Activated CD4-positive, alpha-beta T cell treated with anti-CD3 and anti-CD28 coated beads, Interleukin-2, amount 50 U/mL, for 16 hours (primary cell): ENCODE measurements around the gene PARP8.
"Not testable (repeated sequence)": the region's sequence is repeated elsewhere in the genome, so short reads cannot be mapped to it uniquely, and the experiment has no call there.

Experiments used
- DNase-seq: peaks from one replicate; pipeline ENCODE4 v3.0.0-alpha.2; 2020

PARP8 gene, protein sequence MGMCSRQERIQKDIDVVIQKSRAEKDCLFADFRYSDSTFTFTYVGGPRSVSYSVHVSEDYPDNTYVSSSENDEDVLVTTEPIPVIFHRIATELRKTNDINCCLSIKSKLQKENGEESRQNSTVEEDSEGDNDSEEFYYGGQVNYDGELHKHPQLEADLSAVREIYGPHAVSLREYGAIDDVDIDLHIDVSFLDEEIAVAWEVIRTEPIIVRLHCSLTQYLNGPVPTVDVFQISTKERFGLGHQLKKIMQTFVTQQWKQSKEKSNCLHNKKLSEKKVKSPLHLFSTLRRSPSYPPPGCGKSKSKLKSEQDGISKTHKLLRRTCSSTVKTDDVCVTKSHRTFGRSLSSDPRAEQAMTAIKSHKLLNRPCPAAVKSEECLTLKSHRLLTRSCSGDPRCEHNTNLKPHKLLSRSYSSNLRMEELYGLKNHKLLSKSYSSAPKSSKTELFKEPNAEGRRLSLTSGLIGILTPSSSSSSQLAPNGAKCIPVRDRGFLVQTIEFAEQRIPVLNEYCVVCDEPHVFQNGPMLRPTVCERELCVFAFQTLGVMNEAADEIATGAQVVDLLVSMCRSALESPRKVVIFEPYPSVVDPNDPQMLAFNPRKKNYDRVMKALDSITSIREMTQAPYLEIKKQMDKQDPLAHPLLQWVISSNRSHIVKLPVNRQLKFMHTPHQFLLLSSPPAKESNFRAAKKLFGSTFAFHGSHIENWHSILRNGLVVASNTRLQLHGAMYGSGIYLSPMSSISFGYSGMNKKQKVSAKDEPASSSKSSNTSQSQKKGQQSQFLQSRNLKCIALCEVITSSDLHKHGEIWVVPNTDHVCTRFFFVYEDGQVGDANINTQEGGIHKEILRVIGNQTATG

DNA sequence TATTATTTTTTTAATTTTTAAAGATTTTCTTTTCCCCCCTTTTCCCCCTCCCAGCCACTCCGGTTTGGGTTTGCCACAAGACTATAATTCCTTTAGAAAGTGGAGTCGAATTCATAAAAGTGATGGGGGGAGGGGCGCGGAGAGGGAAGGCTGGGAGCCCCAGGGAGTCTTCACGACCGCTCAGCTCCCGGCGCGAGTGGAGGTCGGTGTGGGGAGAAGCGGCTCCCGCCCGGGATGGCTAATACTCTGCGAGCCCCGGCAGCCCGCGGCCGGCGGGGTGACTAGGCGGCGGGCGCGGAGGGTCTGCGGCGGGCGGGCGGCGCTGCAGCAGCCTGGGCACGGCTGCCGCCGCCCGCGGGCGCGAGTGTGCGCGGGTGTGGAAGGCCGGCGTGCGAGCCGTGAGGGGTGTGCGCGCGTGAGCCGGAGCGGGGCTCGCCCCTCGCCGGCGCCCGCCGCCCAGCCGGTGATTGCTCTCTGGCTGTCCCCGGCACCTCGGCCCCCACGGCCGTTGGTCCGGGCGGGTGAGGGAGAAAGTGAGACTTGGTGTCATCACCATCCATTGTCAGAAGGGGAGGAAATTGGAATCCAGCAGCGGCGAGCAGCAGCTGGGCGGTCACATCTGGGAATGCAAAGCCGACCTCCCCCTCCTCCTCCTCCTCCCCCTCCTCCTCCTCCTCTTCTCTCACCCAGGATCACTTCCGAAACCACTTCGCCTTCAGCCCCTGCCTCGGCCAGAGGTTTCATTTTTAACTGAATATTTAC is at the start of gene PARP8:
PARP8 (plus strand) TSS at position 377 of the 762 bp plus-strand sequence. CDS start 459 bp downstream, outside the sequence.
- DNase-seq, result peak; percentile 48

GRCh38 chr5:50623666-50624065 is 42.8 kb upstream of the PARP8 start:
- no peak for DNase-seq

- DNase-seq, result peak; percentile 80
Observed at GRCh38 chr5:50634866-50635265, 31.6 kb upstream of the PARP8 start.

DNA sequence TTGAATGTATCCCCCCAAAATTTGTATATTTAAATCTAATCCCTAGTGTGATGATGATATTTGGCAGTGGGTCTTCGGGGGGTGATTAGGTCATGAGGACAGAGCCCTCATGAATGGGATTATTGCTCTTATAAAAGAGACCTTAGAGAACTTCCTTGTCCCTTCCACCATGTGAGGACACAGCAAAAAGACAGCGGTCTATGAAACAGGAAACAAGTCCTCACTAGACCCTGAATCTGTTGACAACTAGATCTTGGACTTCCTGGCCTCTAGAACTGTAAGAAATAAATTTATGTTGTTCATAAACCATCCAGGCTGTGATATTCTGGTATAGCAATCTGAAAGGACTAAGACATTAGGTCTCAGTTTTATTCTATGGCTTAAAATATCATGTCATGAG is 28.9 kb upstream of the PARP8 start:
- DNase-seq, result not testable (repeated sequence)

GRCh38 chr5:50646591-50646990 is 19.8 kb upstream of the PARP8 start:
- no peak for DNase-seq

GRCh38 chr5:50647726-50648125 is 18.7 kb upstream of the PARP8 start:
- no peak for DNase-seq

GRCh38 chr5:50653946-50654345 is 12.5 kb upstream of the PARP8 start:
- no peak for DNase-seq

DNA sequence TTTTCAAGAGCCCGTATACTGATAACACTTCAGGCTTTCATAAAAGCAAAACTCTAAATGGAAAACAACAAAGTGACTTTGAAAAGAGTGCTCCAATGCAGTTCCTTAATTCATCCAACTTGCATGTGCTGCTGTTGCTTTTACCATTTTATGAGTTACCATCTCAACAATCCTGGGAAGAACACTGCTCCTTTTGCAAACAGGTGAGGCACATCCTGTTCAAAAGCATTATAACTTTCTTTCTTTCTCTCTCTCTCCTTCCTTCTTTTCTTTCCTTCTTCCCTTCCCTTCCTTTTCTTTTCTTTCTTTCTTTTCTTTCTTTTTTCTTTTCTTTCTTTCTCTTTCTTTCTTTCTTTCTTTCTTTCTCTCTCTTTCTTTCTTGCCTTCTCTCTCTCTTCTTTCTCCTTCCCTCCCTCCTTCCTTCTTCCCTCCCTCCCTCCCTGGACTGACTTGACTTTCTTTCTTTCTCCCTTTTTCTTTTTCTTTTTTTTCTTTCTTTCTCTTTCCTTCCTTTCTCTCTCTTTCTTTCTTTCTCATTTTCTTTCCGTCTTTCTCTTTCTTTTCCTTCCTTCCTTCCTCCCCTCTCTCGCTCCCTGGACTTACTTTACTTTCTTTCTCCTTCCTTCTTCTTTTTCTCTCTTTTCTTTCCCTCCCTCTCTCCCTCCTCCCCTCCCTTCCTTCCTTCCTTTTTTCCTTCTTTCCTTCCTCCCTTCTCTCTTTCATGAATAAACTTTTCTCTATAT is 11.2 kb upstream of the PARP8 start:
- DNase-seq, result no peak

DNA sequence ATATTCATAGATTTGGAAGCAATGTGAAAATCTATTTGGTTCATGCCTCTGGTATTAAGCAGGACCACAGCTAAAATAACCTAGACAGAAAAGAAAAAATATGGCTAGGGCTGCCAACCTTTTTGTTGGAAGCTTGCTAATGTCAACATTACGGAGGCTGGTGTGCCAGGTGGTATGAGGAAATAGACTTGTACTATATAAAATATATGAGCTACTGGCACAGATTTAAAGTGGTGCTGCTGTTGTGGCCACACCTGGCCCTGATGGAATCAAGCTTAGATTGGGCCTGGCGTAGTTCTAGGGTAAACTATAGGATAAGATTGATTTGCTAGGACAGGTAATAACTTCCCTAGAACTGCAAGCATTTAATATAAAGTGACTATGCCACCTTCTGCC is 10.6 kb upstream of the PARP8 start:
- no peak for DNase-seq

GRCh38 chr5:50657044-50657443 is 9.4 kb upstream of the PARP8 start:
- no peak for DNase-seq

- DNase-seq, result no peak
Observed at GRCh38 chr5:50658246-50658645, 8.2 kb upstream of the PARP8 start.

- no peak for DNase-seq
Observed at GRCh38 chr5:50663636-50664035, 2.8 kb upstream of the PARP8 start.

GRCh38 chr5:50665091-50665490 is 1.3 kb upstream of the PARP8 start:
- DNase-seq, result no peak

GRCh38 chr5:50665761-50666202 is 655 bp upstream of the PARP8 start:
- peak; percentile 41 for DNase-seq

GRCh38 chr5:50667023-50667652 is 701 bp downstream of the PARP8 start:
- DNase-seq, result no peak

DNA sequence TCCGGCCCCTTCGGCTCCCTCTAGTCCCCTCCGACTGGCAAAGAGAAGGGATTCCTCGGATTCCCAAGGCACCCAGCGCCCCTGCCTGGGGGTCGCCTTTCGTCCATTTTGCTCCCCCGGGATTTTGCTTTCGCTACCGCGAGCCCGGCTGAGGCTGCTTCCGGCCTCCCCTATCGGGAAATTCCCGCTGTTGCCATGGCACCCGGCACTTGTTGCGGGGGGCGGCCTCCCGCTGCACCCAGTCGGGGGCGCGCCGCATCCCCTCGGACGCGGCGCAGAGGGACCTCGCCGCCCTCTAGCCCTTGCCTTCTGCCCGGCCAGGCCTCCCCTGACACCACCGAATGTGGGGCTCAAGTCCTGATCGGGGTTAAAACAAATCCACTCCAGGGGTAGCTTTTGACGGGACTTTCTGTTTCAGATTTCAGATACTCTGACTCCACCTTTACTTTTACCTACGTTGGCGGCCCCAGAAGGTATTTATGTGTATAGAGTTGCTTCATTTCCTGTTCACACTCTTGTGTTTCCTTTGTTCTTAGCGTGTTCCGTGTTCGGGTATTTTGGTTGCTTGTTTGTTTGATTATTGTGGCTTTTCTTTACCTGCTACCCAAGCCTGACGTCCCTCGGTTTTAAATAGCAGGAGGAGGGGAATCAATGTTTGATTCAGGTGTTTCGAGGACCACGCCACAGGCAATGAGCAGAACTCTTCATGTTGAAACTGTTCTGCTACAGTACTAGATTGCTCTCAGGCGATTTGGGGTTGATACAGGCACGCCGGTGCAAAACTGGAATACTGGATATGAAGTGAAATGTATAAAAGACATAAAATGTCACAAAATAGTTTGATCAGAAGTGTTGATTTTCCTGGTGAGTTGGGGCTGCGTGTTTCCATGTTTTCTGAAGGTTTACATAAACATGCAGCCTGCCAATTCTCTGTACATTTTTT is 1.5 kb downstream of the PARP8 start:
- peak; percentile 82 for DNase-seq

DNA sequence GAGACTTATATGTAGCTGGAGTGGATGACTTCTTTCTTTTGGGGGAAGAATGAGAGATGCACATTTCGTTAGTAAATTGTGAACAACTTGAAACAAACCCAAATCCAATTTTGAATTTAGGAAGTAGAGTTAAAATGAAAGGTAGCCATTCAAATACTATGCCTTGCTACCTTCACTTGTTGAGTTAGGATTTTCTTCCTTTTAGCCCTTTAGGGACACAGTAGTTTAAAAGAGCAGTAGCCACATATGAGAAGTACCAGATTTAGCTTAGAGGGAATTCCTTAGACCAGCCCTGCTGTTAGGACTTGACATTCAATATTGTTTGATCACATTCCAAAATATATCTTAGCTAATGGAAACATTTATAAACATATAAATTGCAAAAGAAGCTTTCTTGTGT is 2.2 kb downstream of the PARP8 start:
- DNase-seq, result not testable (repeated sequence)

DNA sequence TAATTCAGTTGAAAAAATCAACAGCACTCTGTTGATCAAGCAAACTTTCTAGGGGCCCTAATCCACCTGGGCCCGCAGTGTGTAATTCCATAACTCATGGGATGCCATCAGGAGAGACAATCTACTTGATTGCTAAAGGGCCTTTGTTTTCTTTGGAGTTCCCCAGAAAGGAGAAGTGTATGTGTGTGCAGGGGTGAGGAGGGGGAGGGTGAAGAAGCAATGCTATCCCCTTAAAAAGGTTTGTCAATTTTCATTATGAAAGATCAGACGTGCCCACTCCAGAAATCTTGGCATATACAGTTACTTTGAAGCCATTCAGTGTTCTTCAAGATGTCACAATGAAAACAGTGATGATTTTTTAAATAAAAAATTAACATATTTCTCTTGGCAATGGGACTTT is 6.2 kb downstream of the PARP8 start:
- DNase-seq, result no peak

DNA sequence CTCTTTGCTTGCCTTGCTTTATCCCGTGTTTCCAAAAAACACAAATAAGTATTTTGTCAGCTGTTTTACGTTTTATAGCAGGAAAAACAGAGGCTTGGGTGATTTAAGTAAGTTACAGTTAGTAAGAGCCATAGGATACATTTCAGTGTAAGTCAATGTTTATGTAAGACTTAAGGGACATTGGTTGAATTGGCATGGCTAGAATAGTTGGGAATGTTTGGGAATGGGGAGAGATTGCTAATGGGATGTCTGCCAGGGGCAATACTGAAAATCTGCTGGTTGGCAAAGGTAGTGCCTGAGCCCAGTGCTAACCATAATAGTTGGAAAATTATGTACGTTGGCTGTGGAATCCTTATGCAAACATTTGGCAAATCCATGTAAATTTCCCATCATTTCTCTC is 7.0 kb downstream of the PARP8 start:
- DNase-seq, result not testable (repeated sequence)

DNA sequence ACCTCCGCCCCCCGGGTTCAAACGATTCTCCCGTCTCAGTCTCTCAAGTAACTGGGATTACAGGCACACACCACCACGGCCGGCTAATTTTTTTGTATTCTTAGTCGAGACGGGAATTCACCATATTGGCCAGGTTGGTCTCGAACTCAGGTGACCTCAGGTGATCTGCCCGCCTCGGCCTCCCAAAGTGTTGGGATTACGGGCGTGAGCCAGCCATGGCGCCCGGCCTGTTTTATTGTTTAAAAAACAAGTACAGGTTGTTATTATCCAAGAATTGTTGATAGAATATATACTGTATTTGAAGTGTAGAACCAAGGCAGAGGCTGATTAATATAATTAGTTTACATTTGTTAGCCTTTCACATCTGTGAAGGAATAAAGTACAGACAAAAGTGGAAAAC is 8.9 kb downstream of the PARP8 start:
- DNase-seq, result no peak

- not testable (repeated sequence) for DNase-seq
Observed at GRCh38 chr5:50679554-50679953, 13.1 kb downstream of the PARP8 start.
